ENCODE data around the gene SNAI3.

SNAI3 gene

GRCh38 chr16:88686439-88687253 lies at the start of gene SNAI3:
TSS of gene SNAI3 (minus strand) at chr16:88686507. CDS start at chr16:88686406, 101 bp downstream.
- FAIRE-seq = no peak

DNA sequence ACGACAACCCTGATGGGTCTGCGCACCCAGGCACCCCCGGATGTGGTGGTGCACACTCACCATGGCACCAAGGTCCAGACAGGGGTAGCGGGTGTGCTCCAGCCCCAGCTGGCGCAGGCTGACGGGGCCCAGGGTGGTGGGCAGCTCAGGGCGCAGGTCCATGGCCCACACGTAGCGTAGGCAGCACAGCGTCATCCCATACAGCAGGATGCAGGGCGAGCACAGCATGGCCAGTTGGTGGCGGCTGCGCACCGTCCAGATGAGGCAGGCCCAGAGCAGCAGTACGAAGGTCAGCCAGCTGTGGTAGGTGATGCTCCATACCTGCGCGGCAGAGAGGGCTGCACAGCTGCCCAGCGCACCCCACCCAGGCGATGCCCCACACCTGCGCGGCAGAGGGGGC lies 49.8 kb upstream of the SNAI3 start:
- no peak for FAIRE-seq

DNA sequence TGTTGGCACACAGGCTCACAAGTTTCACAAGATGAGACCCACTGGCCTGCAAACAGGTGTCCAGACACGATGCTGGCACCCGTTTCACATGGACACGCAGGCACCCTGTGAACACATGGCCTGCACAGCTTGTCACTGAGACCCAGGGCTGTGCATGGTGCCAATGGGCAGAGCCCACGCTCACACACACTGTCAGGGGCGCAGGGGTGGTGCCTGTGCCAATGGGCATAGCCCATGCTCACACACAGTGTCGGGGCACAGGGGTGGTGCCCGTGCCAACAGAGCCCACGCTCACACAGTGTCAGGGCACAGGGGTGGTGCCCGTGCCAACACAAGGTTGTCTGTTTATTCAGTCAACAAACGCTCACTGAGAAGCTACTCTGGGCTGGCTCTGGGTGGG lies 49.3 kb upstream of the SNAI3 start:
- FAIRE-seq = no peak

DNA sequence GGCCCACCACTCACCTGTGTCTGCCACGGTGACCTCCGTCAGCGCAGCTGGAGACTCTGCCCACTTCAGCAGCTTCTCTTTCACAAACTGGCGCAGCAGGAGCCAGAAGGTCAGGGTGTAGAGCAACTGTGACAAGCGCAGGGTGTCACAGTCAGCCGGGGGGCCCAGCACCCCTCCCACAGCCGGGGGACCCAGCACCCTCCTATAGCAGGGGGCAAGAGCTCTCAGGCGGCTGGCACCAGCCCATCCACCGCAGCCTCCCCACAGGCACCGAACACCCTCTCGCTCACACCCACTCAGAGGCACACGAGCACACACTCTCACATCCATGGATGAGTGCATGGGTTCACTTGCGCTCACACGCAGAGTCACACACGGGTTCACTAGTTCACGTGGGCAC lies 48.8 kb upstream of the SNAI3 start:
- no peak for FAIRE-seq

GRCh38 chr16:88734361-88734728 lies 48.0 kb upstream of the SNAI3 start:
- FAIRE-seq = no peak

- FAIRE-seq = no peak
Measured at GRCh38 chr16:88733630-88734360, 47.5 kb upstream of the SNAI3 start.

DNA sequence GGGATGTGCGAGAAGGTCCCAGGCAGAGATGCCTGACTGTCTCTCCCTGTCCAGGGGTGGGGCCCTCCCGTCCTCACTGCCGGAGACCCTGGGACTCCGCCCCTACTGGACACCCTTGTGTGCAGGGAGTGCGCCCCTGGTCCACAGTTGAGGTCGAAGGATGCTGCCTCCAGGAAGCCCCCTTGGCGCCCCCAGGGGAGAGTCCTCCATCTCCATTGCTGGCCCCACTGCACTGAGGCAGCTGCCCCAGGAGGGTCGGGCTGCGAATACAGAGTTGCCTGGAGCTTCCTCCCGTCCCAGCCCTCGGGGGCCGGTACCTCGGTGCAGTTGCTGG lies 46.6 kb upstream of the SNAI3 start:
- no peak for FAIRE-seq

GRCh38 chr16:88732172-88732960 lies 46.1 kb upstream of the SNAI3 start:
- FAIRE-seq = no peak

DNA sequence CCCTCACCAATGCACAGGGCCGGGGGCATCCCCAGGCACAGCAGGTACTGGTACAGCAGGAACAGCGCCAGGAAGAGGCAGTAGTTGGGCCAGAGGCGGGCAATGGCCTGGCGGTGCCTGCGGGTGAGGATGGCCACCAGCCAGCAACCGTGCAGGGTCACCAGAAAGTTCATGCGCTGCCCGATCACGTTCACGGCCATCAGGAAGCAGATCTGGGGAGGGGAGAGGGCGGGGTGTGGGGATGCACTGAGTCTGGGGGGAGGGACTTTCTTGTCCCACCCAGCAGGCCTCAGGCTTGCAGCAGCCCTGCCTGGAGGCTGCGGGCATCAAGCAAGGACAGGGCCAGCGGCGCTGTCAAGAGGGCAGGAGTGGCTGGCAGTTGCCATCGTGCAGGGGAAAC lies 45.4 kb upstream of the SNAI3 start:
- no peak for FAIRE-seq

GRCh38 chr16:88730632-88731607 lies 44.6 kb upstream of the SNAI3 start:
- no peak for FAIRE-seq

DNA sequence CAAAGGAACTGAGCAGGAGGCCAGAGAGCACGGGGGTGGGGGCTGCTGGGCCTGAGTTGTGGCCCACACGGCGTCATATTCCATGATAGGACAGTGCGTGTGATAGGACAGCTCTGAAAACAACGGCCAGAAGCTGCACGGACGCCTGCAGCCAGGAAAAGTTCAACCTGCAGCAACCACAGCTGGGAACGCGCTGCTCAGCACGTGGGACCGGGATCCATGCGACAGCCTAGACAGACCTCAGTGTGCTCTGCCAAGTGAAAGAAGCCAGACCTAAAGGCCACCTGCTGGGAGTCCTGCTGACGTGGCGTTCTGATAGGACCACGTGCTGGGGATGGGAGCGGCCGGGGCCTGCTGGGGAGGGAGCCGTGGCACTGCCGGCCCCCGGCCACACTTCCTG lies 41.6 kb upstream of the SNAI3 start:
- FAIRE-seq = no peak

- FAIRE-seq = no peak
Measured at GRCh38 chr16:88726981-88727380, 40.7 kb upstream of the SNAI3 start.

GRCh38 chr16:88726408-88726749 lies 40.1 kb upstream of the SNAI3 start:
- FAIRE-seq = no peak

DNA sequence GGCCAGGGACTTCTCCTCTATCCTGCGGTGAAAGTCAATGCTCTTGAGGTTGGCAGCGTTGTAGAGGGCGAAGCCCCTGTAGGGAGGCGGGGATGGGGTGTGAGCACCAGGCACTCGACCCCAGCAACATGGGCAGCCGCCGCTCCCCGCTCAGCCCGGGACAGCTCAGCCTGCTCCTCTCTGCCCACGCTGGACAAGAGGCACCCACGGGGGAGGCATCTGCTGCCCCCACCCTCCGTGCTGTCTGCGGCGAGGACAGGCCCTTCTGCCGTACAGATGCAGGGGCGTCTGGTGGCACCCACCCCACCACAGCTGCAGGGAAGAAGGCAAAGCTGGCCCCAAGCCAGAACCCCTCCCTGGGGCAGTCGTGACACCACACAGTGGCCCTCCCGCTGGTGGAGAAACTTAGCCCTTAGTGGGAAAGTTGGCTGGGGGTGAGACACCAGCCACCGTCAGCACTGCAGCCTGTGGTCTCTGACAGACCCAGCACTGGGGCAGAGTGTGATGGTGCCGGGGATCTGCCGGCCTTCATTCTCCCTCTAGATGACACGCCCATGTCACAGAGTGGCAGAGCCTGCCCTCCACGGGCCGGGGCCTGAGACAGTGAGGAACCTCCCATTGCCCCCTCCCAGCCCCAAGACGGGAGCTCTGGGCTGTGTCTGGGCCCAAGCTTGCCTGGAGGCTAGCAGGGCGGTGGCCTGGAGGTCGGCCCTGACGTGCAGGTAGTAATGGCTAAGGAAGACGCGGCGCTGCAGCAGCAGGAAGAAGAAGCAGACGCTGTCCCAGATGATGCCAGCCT lies 39.5 kb upstream of the SNAI3 start:
- FAIRE-seq = no peak

DNA sequence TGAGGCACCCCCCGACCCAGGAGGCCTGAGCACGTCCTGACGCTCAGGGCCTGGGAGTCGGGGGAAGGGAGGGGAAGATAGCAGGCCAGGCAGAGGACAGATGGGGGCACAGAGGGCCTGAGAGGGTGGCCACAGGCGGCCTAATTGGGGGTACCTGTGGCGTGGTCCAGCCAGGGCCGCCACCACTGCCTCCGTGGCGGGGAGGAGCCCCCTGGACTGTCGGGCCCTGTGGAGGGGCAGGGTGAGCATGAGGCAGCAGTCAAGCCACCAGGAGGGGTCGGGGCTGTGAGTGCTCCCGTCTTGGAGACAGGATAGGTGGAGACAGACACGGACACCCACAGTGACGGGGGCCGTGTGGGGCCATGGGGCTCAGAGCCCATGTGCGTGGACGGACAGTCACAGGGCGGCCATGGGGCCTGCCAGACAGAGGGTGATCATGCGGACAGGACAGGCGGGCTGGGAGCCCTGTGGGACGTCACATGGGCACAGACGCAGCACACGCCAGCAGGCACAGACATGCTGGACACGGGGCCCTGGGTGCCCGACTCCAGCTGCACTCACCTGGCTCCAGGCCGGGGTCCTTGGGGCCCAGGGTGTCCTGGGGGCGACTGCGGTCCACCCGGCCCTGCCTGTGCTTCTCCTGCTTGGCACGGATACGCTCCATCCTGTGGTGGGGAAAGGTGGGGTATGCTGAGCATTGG lies 38.7 kb upstream of the SNAI3 start:
- FAIRE-seq = no peak

- FAIRE-seq = no peak
Measured at GRCh38 chr16:88723911-88724310, 37.6 kb upstream of the SNAI3 start.

GRCh38 chr16:88723507-88723887 lies 37.2 kb upstream of the SNAI3 start:
- FAIRE-seq = no peak

- FAIRE-seq = no peak
Measured at GRCh38 chr16:88722784-88723506, 36.6 kb upstream of the SNAI3 start.

GRCh38 chr16:88721815-88722755 lies 35.8 kb upstream of the SNAI3 start:
- FAIRE-seq = no peak
